ENCODE measurements around the gene CASTOR2.
"Not testable (repeated sequence)": the region's sequence is repeated elsewhere in the genome, so short reads cannot be mapped to it uniquely, and the experiment has no call there.

Gene CASTOR2

DNA sequence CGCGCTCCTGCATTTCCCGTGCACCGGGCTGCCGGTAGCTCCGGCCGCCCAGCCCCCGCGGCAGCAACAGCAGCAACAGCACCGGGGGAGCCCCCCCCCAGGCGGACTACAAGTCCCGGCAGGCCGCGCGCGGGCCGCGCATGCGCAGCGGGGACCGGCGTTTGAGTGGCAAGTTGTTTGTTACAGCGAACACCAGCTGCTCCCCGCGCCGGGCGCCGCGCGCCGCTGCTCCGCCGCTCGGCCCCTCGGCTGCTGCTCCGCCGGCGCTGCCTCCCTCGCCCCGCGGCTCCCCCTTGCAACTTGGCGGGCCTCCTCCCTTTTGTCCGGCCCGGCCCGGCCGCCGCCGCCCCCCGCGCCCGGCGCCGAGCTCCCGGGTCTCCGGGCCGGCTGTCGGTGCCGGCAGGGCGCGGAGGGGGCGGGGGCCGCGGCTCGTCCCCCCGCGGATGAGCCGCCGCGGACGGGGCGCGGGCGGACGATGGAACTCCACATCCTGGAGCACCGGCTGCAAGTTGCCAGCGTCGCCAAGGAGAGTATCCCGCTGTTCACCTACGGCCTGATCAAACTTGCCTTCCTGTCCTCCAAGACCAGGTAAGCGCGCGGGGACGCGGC is at the start of gene CASTOR2:
TSS of gene CASTOR2 (plus strand) at position 195 of the 609 bp plus-strand sequence. CDS start at position 476, 281 bp downstream.
- peak; percentile 69 for DNase-seq

DNA sequence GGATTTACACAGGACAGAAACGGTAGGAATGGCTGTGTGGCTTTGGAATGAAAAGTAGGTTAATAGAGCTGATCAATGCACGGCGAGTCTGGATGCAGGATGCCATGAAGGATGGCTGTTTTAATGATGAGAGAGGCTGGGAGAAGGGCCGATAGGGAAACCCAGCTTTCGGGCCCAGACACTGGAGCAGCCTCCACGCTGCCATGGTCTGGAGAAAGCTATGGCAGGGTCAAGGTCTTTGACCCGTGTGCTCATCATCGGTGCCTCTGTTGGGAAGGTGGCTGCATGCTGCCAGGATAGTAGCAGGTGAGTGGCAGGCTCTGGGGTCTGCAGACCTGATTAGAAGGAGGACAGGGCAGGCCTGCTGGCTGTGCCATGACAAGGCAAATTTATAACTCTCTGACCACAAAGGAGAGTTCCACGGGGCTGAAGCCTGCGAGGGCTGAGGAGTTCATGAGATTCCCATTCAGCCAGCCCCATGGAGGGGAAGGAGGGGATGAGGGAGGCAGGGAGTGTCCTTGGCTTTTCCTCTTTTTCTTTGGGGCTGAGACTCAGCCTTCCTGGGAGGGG is 42.1 kb upstream of the CASTOR2 start:
- not testable (repeated sequence) for DNase-seq

DNA sequence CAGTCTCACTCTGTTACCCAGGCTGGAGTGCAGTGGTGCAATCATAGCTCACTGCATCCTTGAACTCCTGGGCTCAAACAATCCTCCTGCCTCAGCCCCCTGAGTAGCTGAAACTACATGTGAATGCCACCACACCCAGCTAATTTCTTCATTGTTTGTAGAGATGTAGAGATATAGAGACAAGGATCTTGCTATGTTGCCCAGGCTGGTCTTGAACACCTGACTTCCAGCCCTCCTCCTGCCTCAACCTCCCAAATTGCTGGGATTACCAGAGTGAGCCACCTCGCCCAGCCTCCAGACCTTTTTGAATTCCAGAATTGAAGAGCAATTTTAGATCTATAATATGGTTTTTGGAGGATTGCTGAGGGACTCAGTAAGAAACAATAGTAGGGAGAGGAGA is 40.9 kb upstream of the CASTOR2 start:
- not testable (repeated sequence) for DNase-seq

DNA sequence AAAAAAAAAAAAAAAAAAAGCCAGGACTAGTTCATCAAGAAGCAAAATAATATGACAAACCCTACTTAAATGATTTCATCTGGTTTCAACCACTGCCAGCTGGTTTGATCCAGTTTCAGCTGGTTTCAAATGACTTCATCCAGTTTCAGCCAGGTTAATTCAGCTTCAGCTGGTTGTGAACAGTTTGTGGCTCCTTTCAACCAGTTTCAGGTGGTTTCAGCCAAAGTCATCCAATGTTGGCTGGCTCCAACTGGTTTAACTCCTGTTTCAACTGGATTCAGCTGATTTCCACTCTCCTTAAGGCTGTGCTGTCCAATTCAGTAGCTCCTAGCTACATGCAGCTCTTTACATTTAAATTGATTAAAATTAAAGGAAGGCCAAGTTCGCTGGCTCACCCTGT is 37.5 kb upstream of the CASTOR2 start:
- DNase-seq = not testable (repeated sequence)

DNA sequence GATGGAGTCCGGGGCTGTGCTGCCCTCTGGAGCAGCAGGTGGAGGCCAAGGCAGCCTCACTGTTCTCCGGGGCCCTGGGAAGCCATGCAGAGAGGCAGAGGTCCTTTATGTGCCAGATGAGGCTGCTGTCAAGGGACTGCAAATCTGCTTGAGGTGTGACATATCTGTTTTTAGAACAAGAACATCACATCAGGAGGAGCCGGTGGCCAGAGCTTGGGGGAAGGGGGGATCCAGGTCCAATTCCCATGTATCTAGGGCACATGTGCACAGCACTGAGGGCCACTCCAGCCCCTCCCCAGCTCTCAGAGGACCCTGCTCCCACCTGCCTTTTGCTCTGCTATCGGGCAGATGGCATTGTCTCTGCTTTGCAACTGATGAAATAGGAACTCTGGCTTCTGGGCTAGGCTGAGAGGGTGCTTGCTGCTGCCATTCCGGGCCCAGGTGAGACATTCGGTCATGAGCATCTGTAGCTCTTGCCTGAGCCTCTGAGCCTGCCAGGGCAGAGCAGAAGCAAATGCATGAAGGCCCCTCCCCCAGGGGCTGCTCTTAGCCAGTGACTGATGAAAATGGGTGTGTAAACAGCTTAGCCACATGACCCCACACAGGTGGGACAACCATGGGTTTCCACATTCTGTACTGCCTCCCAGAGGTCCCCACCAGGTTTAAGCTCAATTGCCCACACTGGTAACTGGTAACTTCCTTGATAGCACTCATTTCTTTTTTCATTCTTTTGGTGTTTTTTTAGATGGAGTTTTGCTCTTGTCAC is 32.8 kb upstream of the CASTOR2 start:
- not testable (repeated sequence) for DNase-seq

DNA sequence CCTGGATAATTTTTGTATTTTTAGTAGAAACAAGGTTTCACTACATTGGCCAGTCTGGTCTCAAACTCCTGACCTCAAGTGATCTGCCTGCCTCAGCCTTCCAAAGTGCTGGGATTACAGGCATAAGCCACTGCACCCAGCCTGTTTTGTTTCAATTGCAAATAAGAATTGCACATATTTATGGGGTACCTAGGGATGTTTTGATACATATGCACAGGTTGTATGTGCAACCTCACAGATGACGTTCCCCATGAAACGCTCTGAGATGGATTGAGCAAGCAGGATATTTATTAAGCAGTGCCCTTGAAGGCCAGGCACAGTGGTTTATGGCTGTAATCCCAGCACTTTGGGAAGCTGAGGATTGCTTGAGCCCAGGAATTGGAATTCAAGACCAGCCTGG is 25.1 kb upstream of the CASTOR2 start:
- DNase-seq = not testable (repeated sequence)

DNA sequence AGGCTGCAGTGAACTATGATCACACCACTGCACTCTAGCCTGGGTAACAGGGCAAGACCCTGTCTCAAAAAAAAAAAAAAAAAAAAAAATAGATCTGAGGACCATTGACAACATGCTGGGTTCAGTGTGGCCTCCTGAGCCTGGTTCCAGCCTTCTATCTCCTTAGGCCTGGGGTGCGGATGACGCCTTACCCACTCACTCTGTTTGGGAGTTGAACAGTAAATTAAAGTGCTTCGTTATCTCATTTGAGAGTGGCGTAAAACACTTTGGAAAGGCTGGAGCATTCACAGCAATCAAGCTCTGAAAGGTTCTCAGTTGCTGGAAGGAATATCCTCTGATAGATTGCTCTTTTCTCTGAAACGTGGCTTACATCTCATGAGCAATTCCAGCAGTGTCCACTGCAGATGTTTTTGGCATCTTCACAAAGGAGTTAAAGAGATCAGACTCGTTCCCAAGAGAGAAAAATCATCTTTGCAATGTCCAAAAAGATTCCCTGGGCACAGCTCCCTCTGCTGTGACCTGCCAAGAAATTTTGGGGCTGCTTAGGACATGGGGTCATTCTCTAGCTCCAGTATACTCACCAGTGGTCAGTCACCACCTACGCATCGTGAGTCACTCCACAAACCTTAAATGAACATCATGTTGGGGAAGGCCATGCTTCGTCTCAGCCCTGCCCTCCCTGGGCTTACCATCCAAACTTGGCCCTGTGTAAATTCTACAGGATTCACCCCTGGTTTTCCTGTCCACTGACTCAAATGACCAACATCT is 23.0 kb upstream of the CASTOR2 start:
- DNase-seq = not testable (repeated sequence)

DNA sequence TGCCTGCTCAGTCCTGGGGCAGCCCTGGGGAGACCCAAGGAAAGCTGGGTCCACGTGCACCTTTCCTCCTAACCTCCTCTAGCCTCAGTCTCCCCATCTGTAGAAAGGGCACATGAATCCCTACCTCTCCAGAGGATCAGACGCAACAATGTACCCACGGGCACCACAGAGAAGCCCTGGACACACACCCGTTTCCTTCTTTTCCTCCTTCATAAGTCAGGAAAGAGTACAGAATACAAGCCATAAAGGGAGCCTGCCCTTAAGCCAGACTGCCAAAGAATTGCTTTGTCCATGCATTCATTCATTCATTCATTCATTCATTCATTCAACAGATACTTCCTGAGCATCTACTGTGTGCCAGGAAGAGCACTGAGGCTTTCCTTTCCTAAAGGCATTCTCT is 20.6 kb upstream of the CASTOR2 start:
- DNase-seq = not testable (repeated sequence)

DNA sequence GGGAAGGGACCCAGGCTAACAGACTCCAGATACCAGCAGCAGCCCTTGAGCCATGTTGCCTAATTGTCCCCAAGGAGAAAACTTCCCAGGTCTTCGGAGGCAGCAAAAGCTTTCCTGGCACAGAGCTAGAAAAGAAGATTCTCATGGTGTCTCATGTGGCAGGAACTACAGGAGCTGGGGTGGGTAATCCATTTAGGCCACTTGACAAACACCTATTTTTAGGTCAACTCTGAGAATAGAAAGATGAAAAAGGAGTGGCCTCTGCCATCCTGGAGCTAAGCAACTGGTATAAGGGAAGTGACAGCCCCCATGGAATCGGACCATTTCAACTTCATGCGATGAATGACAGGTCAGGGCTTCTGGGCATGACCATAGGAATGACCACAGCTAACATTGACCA is 16.8 kb upstream of the CASTOR2 start:
- not testable (repeated sequence) for DNase-seq

DNA sequence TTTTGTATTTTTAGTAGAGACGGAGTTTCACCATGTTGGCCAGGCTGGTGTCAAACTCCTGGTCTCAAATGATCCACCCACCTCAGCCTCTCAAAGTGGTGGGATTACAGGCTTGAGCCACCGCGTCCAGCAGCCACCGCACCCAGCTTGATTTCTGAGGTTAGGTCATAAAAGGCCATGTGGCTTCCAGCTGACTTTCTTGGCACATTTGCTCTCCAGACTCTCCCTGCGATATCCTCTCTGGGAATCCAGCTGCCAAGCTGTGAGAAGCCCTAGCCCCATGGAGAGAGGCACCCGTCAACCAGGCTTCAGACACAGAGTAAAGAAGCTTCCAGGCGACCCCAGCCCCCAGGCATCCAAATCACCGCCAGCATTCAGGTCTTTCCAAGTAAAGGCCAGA is 10.7 kb upstream of the CASTOR2 start:
- DNase-seq = not testable (repeated sequence)

DNA sequence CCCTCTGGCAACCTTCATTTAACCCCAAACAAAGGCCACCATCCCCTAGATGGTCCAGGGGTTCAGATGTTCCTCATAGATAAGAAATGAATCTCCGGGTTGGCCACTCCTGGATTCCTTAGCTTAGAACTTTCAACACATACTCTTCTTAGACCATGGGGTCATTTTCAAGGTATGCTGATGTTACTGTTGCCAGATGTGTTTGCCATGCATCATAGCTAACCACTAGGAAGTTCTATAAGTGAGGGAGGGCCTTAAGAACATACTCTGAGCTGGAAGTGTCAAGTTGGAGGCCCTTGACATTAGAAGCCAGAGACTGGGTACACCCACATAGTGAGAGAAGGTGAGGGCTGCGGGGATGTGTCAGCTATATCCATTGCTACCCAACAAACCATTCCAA is 6.2 kb upstream of the CASTOR2 start:
- not testable (repeated sequence) for DNase-seq

DNA sequence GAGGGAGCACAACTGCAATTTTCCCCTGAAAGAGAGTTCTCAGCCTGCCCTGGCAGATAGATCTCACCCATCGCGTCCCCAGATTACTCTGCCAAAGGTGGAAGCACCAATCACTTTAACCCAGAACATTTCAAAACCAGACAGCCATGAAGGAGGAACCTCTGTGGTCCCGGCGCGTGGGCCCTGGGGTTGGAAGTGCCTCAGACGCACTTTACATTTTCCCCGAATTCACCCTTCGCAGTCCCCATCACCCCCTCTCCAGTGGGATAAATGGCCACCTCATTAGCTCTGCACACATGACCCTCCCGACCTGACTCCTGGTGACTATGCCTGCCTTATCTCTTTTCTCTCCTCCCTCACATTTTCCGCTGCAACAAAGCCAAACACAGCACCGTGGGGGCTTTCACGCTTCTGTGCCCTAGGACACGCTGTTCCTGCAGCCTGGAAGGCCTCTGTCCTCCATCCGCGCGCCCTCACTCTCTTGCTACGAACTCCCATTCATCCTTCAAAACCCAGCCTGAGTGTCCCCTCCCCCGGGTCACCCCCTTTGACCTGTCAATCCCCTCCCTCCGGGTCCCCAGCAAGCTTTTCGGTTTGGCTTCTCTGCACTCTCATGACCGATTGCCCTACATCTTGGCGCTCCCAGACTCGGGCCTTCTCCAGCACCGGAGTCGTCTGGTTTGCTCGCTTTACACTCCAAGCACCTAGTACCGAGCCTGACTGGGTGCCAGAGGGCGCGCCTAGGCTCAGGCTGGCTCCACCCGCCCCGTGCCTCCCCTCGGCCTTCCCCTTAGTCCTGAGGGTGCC is 598 bp upstream of the CASTOR2 start:
- not testable (repeated sequence) for DNase-seq

DNA sequence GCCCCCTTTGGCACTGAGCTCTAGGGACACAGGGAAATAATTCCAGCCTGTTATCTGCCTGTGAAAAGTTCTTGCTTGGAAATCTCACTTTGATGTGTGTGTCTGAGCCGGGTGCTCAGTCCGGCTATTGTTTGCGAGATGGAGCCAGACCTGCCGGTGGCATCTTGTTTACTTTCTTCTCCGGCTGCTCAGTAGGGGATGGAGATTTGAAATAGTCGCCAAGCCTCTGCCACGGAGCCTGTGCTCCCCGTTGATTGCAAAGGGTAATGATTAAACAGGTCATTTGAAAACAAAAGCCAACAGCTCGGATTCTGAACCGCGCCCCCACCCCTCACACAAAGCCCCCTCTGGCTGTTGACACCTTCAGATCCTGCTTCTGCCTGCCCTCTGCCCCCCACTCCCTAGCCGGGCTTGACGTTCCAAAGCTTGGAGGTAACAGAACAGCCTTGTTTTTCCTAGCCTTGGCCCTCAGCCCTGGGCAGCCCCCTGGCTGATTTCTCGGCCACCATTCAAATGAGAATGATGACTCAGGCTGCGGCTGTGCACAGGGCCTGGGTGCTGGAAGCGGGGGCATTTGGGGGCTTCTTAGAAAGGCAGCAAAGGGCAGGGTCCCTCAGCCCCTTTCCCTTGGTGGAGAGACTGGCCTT is 1.8 kb downstream of the CASTOR2 start:
- DNase-seq = not testable (repeated sequence)

DNA sequence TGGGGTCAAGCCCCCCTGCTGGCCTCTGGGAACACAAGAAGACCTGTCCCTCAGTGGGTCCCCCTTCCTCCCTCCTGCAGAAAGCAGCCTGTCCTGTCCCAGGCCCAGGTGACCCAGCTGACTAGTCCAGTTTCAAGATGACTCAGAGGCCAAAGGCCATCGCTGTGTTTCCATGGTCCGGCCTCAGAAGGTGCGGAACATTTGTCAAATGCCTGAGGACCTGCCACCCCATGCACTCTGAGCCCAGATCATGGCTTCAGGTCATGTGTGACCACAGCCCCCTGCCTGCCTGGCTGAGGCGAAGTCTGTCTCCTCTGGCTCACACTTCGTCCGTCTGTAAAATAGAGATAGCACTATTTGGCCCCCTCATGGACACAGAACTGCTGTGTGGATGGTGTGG is 2.4 kb downstream of the CASTOR2 start:
- not testable (repeated sequence) for DNase-seq

DNA sequence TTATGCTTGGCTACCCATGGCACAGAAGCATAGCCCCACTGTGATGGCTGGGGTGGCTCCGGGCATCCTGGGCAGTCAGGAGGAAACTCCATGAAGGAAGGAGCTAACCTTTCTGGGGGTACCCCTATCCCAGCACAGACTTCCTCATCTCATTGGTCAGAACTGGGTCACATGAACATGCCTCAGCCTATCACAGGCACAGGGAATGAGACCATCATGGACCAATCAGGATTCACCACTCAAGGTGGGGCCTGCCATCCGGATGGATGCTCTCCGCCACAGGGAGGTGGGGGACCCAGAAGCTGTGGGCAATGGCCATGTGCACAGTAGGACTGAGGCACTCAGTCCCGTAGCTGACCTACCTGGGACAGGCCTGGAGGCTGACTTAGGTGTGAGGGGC is 6.9 kb downstream of the CASTOR2 start:
- not testable (repeated sequence) for DNase-seq

DNA sequence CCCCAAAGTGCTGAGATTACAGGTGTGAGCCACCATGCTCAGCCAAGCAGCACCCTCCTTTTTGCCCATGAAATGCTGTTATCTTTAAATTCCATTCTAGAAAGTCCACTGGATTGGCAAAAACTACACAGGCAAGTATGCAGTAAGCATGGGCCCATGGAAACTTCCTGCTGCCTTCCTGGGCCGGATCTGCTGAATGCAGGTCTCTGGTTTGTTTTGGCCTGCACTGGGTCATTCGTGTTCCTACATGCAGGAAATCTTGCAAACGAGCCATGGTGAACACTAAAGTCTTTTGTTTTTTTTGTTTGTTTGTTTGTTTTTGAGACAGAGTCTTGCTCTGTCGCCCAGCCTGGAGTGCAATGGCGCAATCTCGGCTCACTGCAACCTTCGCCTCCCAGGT is 7.9 kb downstream of the CASTOR2 start:
- not testable (repeated sequence) for DNase-seq

DNA sequence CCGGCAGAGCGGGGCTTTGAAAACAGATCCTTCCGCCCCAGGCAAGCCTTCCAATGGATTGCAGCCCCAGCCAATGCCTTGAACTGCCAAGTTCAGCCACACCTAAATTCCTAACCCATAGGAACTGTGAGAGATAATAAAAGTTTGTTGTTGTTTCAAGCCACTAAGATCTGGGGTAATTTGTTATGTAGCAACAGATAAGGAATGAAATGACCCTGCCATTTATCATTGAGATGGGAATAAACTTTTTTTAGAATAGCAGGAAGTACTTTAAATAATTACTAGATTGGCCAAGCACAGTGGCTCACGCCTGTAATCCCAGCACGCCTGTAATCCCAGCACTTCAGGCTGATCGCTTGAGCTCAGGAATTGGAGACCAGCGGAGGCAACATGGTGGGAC is 11.5 kb downstream of the CASTOR2 start:
- DNase-seq = not testable (repeated sequence)

DNA sequence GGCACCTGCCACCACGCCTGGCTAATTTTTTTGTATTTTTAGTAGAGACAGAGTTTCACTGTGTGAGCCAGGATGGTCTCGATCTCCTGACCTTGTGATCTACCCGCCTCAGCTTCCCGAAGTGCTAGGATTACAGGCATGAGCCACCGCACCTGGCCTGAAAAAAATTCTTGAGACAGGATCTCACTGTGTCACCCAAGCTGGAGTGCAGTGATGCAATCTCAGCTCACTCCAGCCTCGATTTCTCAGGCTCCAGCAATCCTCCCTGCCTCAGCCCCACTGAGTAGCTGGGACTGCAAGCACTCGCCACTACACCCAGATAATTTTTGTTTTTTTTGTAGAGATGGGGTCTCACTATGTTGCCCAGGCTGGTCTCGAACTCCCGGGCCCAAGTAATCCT is 13.0 kb downstream of the CASTOR2 start:
- not testable (repeated sequence) for DNase-seq

DNA sequence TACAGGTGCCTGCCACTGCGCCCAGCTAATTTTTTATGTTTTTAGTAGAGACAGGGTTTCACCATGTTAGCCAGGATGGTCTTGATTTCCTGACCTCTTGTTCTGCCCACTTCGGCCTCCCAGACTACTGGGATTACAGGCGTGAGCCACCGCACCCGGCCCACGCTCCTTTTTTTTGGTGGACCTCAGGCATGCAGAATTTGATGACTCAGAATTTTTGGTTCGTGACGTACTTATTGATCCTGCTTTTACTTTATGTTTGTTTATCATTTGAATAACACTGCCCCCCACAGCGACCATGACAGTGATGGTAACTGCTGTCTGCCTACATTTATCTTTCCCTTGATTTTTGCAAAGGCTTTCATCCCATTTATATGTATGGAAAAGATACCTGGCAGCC is 23.9 kb downstream of the CASTOR2 start:
- DNase-seq = not testable (repeated sequence)

DNA sequence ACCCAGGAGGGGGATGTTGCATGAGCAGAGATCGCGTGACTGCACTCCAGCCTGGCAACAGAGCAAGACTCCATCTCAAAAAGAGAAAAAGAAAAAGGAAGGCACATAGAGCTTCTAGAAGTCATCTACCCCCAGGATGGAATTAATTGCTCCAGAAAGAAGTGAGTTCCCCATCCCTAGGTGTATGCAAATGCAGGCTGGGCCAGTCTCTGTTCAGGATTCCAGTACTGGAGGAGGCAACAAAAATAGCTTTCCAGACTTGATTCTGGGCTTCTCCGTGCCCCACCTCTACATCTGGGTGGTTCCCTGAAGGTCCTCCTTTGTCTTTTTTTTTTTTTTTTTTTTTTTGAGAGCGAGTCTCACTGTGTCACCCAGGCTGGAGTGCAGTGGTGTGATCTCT is 28.6 kb downstream of the CASTOR2 start:
- DNase-seq = no peak

DNA sequence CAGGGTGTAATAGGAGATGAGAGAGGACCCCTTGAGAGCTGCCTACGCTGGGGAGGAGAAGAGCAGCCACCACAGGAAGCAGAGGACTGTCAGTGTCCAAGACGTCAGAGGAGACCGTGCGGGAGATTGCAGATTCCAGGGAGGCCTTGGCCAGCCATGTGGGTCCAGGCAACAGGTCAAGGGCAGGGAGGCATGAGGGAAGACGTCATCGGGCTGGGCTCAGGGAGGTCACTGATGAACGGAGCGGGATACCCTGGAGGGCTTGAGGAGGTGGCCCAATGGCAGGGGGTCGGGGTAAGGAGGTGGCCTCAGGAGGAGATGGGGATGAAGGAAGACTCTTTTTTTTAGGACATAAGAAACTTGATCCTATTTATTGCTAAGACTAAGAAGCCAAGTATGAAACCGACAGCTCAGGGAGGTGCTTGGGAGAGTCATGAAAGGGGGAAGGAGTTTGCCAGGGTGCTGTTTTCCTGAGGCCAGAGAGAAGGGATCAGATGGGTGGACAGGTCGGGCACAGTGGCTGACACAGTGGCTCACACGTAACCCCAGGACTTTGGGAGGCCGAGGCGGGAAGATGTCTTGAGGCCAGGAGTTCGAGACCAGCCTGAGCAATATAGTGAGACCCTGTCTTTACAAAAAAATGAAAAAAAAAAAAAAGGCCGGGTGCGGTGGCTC is 30.5 kb downstream of the CASTOR2 start:
- not testable (repeated sequence) for DNase-seq
